Stimulated activated CD4-positive, alpha-beta T cell treated with anti-CD3 and anti-CD28 coated beads, Interleukin-4, amount 100 ng/mL, for 24 hours (primary cell): ENCODE results near the gene SLC17A2.

Experiments used
- DNase-seq: peaks from one replicate; pipeline ENCODE4 v3.0.0-alpha.2; 2020

The SLC17A2 gene, protein sequence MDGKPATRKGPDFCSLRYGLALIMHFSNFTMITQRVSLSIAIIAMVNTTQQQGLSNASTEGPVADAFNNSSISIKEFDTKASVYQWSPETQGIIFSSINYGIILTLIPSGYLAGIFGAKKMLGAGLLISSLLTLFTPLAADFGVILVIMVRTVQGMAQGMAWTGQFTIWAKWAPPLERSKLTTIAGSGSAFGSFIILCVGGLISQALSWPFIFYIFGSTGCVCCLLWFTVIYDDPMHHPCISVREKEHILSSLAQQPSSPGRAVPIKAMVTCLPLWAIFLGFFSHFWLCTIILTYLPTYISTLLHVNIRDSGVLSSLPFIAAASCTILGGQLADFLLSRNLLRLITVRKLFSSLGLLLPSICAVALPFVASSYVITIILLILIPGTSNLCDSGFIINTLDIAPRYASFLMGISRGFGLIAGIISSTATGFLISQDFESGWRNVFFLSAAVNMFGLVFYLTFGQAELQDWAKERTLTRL

DNA sequence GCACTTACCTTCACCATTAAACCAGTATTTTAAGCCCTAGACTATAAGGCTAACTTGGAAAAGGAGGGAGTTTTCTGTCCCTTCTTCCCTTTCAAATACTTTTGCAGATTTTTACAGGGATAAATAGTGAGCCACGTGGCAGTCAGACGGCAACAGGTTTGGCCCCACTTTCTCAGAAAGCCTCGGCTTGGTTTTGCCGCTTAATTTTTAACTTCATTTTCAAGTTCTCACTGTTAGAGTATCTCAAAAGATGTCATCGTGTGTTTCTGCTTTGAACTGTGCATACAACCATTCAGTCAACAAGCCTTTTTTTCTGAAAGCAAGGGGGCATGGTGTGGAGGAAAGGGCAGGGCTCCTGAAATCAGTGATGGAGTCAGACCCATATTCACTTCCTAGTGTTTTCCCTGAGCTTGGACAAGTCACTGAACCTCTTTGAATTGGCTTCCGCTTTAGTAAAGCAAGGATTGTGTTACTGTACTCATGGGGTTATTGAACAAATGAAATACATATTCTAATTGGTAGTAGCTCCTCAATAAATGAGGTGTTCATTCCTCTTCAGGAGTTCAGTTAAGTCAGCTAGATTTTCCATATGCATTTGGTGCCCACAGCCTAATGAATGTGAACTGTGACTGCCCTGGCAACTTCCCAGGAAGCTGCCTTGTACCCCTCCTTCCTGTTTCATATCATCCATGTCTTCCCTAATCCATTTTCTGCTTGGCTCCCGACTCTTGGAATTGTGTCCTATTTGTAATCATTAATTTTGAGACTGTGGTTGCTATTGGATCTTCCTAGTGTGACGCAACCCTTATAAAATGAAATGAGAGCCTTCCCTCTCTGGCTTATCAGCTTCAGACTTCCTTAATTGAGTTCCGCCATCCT lies at the start of gene SLC17A2:
Gene SLC17A2 (minus strand): TSS at position 160 of the 879 bp plus-strand sequence. CDS start 4,895 bp downstream, outside the sequence.
- DNase-seq, result no peak

- no peak for DNase-seq
Measured at GRCh38 chr6:25975923-25976560, 45.6 kb upstream of the SLC17A2 start.

- DNase-seq, result no peak
Measured at GRCh38 chr6:25973923-25974555, 43.5 kb upstream of the SLC17A2 start.

DNA sequence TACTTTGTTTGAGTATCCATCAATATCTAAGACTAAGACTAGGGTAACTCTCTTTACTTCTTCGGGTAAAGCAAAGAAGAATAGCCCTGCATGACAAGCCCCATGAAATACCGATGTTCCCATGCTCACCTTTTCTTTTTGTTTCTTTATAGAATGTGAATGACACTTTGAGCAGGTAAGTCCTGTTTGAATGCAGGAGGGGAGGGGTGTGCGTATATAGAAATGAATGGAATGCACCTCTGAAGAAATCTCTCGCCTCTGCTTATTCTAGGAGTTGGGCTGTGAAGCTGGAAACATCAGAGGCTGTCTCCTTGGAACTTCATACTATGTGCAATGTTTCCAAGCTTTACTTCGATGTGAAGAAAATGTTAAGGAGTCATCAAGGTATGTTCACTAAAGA lies 42.4 kb upstream of the SLC17A2 start:
- no peak for DNase-seq

DNA sequence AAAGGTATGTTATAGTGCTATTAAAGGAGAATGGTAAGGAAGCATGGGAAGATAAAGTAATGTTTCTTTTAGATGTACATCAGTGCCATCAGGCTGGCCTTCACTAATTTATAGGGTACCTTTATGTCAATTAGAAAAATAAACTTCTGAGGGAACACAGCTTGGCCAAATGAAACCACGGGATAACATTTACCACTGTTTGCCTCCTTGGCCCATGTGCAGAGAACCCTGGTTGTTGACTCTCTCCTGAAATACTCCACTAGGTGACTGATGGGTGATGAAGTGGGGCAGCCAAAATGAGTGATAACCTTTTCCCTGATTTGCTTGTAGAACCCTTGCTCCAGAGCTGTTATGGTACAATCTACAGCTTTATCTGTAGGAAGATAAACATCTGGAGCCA lies 41.6 kb upstream of the SLC17A2 start:
- DNase-seq, result no peak

DNA sequence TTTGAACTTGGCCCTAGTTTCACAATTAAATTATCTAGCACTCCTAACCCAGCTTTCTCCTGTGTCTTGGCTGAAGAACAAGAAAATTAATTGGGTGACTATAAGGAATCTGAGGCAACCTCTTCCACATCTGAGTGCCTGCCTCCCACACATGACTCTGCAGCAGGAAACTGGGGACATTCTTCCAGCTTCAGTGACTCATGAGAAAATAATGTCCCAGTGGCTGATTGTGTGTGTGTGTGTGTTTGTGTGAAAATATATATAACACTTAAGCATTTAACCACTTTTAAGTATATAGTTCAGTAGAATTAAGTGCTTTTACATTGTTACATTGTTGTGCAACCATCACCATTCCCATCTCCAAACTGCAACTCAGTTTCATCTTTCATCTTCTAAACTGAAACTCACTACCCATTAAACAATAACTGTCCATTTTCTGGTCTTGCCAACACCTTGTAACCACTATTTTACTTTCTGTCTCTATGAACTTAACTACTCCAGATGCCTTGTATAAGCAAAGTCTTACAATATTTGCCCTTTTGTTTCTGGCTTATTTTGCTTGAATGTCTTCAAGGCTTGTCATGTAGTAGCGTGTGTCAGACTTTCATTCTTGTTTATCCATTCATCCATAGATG lies 40.8 kb upstream of the SLC17A2 start:
- no peak for DNase-seq

GRCh38 chr6:25968769-25969168 lies 38.3 kb upstream of the SLC17A2 start:
- DNase-seq, result no peak

DNA sequence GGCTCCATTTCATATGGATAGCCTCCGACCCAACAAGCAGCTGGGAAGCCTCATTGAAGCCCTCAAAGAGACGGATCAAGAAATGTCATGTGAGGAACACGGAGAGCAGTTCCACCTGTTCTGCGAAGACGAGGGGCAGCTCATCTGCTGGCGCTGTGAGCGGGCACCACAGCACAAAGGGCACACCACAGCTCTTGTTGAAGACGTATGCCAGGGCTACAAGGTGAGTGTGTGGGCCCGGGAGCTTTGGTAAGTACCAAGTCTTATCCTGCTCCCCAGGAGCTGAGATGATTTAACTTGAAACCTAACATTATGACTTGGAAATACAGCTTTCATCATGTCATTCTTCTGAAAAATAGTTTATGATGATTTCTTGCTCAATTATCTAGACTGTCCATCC lies 36.2 kb upstream of the SLC17A2 start:
- peak; percentile 14 for DNase-seq

- DNase-seq, result no peak
Measured at GRCh38 chr6:25965058-25965457, 34.6 kb upstream of the SLC17A2 start.

DNA sequence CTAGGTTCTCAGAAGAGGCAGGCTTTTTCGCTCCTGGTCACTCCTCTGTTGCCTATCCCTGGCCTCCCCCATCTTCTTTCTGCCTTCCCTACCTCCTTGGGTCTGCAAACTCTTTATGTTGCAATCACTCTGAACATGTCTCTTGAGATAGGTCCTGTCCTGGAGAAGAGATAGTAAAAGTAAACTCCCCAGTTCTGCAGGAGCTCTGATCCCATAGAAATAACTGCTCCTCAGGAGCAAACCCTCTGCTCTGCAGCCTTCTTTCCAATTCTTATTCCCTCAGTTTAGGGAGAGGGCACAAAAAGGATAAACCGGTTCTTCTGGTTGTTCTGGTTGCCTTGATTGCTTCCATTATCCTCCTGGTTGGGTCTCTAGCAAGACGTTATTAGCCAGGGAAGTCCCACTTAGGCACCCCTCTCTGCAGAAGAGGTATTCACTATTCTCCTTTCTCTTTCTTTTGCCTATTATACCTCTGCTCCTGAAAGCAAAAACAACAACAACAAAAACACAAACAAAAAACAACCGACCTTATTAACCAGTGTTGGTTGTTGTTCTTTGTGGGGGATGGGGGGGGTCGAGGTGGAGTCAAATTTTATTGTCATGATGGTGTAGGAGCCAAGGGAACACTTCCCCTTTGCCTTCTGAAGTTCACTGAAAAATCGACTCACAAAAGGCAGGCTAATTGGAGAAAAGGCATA lies 33.1 kb upstream of the SLC17A2 start:
- no peak for DNase-seq

GRCh38 chr6:25962149-25963127 lies 31.9 kb upstream of the SLC17A2 start, which contains the start of gene TRIM38:
Gene TRIM38 (plus strand): TSS chr6:25962802. CDS start chr6:25966523, 3,721 bp downstream.
- peak; percentile 81 for DNase-seq

GRCh38 chr6:25961619-25962148 lies 31.2 kb upstream of the SLC17A2 start:
- DNase-seq, result no peak

DNA sequence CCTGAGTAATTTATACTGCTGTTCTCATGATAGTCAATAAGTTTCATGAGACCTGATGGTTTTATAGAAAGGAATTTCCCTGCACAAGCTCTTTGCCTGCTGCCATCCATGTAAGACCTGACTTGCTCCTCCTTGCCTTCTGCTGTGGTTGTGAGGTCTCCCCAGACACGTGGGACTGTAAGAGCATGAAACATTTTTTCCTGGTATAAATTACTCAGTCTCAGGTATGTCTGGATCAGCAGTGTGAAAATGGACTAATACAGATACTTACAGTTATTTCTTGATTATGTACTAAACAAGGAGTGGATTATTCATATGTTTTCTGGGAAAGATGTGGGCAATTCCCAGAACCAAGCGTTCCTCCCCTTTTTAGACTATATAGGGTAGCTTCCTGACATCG lies 30.2 kb upstream of the SLC17A2 start:
- peak; percentile 72 for DNase-seq

DNA sequence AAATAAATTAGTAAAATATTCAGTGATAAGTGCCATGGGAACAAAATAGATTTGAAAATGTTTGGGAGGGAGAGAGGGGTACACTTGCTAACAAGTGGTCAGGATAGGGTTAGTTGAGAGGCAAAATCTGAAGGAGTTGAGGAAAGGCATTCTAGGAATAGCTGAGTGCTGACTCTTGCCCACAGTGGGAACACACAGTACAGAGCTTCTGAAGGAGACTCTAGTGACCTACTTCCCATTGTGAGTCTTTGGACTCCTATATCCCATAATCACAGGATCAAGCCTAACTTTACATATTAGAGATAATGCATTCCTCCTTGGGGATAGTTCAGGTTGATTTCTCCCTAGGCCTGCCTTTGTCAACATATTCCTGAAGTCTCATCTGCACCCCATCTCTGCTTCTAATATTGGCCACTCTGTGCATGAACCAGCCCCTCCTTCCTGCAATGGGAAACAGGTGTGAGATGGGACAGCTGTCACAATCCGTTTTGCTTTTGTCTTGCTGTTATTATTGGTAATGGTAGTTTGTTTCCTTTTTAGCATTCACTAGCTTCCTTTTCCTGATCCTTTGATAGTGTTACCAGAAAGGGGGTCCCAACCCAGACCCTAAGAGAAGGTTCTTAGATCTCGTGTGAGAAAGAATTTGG lies 29.5 kb upstream of the SLC17A2 start:
- no peak for DNase-seq

GRCh38 chr6:25958700-25959162 lies 28.2 kb upstream of the SLC17A2 start:
- DNase-seq, result no peak

- DNase-seq, result no peak
Measured at GRCh38 chr6:25956226-25956625, 25.7 kb upstream of the SLC17A2 start.

DNA sequence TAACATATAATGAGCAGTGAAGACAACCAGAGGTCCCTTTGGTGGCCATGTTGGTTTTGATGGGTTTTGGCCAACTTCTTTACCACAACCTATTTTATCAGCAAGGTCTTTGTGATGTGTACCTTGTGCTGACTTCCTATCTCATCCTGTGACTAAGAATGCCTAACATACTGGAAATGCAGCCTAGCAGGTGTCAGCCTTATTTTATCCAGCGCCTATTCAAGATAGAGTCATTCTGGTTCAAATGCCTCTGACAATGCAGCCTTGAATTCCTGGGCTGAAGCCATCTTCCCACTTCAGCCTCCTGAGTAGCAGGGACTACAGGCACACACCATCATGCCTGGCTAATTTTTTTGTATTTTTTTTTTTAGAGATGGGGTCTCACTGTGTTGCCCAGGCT lies 24.3 kb upstream of the SLC17A2 start:
- no peak for DNase-seq

DNA sequence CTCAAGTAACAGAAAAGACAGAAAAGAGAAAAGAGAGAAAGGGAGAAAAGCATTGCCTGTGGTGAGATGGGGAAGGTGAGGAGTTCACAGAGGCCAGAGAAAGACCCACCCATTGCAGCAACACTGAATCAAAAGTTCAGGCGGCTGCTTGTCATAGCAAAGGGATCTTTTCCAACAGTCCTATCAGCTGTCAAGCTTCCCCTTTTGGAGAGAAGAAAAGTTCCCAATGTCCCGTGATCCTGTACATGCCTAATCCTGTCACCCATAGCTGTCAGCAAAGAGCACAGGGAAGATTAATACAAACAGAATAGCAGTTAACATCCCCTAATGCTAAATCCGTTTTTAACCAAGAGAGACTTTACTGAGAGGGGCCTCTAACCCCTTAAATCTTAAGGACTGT lies 23.2 kb upstream of the SLC17A2 start:
- DNase-seq, result no peak

GRCh38 chr6:25952535-25952934 lies 22.0 kb upstream of the SLC17A2 start:
- DNase-seq, result no peak
